NCI-H146 (cell line): ENCODE measurements around the gene FGFRL1.

ENCODE experiments used
- DNase-seq: peaks from one replicate; lab custom pipeline; 2025; lab: John Stamatoyannopoulos, UW

Gene FGFRL1

GRCh38 chr4:1011022-1011665 lies at the start of gene FGFRL1:
Gene FGFRL1 (plus strand): TSS chr4:1011626. CDS start chr4:1012486, 860 bp downstream.
- DNase-seq, result peak; percentile 36

GRCh38 chr4:962231-963208 lies 48.9 kb upstream of the FGFRL1 start:
- DNase-seq, result peak; percentile 60

- no peak for DNase-seq
Observed at GRCh38 chr4:963276-964225, 47.9 kb upstream of the FGFRL1 start.

- no peak for DNase-seq
Observed at GRCh38 chr4:964346-965025, 46.9 kb upstream of the FGFRL1 start.

- DNase-seq, result no peak
Observed at GRCh38 chr4:965048-965765, 46.2 kb upstream of the FGFRL1 start.

- DNase-seq, result no peak
Observed at GRCh38 chr4:965766-966134, 45.7 kb upstream of the FGFRL1 start.

- DNase-seq, result no peak
Observed at GRCh38 chr4:966266-967112, 44.9 kb upstream of the FGFRL1 start.

GRCh38 chr4:967113-968104 lies 44.0 kb upstream of the FGFRL1 start:
- DNase-seq, result no peak

- DNase-seq, result peak; percentile 35
Observed at GRCh38 chr4:968221-968620, 43.2 kb upstream of the FGFRL1 start.

- peak; percentile 54 for DNase-seq
Observed at GRCh38 chr4:968621-969394, 42.6 kb upstream of the FGFRL1 start.

GRCh38 chr4:970046-970745 lies 41.2 kb upstream of the FGFRL1 start:
- DNase-seq, result no peak

- no peak for DNase-seq
Observed at GRCh38 chr4:970854-971520, 40.4 kb upstream of the FGFRL1 start.

GRCh38 chr4:971666-972500 lies 39.5 kb upstream of the FGFRL1 start:
- no peak for DNase-seq

- no peak for DNase-seq
Observed at GRCh38 chr4:972651-973424, 38.6 kb upstream of the FGFRL1 start.
